Hypothalamus (tissue), 51 donors: ENCODE measurements around the gene PLCE1.
A peak's percentile ranks its signal among the peaks of the same experiment; 100 is the strongest.

Source experiments
- DNase-seq, 51 donors: peaks; one replicate each; lab custom pipeline; 2025; lab: John Stamatoyannopoulos, UW

PLCE1 gene

GRCh38 chr10:93992400-93993030 lies 1.2 kb upstream of the PLCE1 start:
- DNase-seq = no peak

DNA sequence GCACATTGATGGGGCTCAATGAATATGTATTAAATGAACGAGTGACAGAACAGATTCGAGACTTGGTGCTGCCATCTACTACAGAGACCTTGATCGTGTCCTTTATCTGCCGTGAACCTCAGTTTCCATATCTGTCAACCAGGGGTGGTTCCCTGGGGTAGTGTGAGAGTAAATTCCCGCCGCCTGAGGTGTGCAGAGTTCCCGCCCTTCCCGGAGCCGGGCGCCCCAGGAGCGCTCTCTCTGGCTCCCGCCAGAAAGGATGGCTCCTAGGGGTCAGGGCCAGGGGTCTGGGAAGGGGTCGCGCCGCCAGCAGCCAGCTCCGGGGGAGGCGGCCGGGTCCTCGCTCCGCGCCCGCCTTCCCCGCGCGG lies 333 bp upstream of the PLCE1 start:
- peak in 1 of 51 donors; percentile 28 for DNase-seq

DNA sequence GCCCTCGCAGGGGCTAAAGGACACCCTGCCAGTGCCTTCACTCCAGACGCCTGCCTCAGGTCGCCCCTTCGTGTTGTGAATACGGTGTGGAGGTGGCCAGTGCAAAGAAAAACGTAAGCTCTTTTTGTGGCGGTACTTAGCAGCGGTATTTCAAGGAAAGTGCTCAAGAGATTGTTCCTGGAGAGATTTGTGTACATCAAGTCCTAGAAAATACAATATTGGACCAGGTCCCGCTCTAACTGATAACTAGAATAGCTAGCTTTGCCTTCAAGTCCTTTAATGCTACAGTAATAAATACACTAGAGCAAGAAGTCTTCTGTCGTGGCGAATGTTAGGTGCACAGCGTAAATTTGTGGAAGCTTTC lies 689 bp downstream of the PLCE1 start:
- no peak for DNase-seq

DNA sequence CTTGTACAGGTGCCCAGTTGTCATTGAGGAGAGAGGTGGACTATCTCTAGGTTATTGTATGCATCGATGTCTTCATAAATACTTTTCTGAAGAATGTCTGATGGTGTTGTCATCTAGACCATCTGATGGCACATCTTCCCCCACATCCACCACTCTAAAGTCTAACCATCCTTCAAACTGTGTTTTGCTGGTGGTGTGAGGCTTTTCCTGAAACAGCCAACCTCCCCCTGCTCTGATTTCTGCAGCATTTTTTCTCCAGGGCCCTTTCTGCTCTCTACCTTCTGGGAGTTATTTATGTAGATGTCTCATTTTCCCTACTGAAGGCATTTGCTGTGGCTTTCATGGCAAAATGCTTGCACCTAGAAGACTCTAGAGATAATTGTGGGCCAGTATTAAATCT lies 1.5 kb downstream of the PLCE1 start:
- DNase-seq = no peak

- no peak for DNase-seq
Observed at GRCh38 chr10:93995598-93996271, 2.0 kb downstream of the PLCE1 start.

- DNase-seq = no peak
Observed at GRCh38 chr10:93996551-93996950, 2.8 kb downstream of the PLCE1 start.

GRCh38 chr10:93997546-93997945 lies 3.8 kb downstream of the PLCE1 start:
- DNase-seq = no peak

DNA sequence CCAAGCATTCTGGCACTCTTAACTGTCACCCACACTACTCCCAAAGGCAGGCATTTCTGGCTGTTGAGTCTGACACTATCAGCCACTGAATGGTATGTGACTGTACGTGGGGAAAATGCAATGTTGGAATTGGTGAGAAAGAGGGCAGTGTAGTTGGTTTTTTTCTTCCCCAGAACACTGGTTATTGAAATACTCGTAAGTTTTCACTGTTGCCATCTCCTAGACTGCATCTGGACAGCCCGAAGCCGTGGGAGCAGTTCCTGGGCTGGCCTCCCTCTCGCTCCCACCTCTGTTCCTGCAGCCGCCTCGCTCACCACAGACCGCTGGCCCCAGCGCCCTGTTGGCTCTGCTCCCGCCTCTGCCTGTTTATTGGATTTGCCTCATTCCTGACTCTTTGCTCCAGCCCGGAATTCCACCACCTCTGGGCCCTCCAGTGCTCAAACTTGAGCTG lies 5.7 kb downstream of the PLCE1 start:
- peak in 7 of 51 donors; percentile 4 to 36 (median 9) for DNase-seq

- peak in 1 of 51 donors; percentile 1 for DNase-seq
Observed at GRCh38 chr10:94000638-94001415, 7.1 kb downstream of the PLCE1 start.

DNA sequence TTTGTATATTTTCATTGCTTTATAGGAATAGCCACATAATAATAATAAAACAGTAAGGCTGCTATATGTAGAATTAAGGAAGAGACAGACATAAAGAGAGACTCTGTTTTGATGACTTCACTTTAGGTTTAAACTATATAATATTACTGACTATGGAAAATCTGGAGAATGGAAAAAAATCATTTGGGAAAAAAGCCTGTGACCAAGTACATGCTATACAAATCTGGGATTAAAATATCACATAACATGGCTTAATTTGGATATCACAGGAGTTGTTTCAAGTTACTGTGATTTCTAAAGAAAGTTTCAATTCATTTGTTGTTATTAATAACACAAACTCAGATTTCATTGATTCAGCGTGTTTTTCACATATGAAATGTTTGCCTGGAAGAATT lies 7.7 kb downstream of the PLCE1 start:
- DNase-seq = no peak

DNA sequence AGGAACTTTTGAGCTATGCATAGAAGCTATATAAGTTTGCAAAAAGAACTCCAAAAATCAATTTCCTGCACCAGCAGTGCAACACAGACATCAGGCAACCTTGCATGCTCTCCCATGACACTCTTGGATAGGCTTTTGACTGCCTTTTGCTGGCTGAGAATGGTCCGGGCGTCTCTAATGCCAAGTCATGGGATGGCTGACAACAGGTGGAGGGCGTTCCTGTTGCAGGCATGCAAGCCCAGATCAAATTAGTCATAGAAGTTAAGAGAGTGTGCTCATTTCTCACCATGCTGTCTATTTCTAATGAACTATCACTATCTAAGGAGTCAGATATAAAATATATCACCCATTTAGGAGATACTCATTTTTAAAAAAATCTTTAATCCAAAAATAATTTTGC lies 8.4 kb downstream of the PLCE1 start:
- peak in 1 of 51 donors; percentile 6 for DNase-seq

DNA sequence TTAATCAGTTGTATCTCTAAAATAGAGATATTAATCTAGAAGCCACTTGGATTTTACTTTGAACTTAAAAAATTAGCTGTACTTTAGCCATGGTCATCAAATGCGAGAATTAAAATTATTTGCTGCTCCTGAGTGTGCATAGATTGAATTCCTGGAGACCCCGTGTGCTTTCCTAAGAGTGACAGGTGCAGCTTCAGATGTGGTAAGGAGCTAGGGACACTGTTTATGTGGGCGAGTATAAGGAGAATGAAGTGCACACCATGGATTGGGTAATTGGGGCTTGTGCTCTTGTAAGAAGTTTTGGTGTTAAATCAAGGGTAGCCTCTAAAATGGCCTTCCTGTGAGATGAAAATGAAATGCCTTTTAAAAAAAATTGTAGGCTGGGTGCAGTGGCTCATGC lies 9.8 kb downstream of the PLCE1 start:
- DNase-seq = no peak

DNA sequence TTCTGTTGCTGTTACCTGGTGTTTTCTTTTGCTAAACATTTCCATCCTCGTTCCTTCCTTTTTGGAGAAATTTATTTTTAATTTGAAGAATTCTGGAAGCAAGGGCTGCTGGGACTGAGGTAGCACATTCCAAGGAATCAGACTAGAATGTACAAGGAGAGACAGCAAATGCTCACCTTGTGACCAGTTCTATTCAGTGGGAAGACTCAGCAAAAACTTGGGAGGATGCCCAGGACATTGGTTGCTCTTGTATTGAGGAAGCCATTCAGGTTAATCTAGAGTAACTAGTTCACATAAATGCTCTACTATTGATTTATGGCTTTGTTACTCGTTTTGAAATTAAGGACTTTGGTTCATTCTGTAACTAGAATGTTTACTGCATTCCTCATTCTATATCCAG lies 11.3 kb downstream of the PLCE1 start:
- no peak for DNase-seq

GRCh38 chr10:94006591-94007550 lies 13.1 kb downstream of the PLCE1 start:
- DNase-seq = no peak

GRCh38 chr10:94008526-94008925 lies 14.8 kb downstream of the PLCE1 start:
- DNase-seq = no peak

- DNase-seq = no peak
Observed at GRCh38 chr10:94010116-94010515, 16.4 kb downstream of the PLCE1 start.

DNA sequence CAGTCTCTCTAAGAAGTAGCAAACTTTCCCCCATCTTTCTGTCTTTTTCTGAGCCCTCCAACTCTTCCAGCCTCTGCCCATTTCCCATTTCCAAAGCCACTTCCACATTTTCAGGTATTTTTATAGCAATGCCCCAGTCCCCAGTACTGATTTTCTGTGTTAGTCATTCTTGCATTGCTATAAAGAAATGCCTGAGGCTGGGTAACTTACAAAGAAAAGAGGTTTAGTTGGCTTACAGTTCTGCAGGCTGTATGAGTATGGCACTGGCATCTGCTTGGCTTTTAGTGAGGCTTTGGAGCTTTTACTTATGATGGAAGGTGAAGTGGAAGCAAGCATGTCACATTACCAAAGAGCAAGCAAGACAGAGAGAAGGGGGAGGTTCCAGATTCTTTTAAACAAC lies 17.2 kb downstream of the PLCE1 start:
- DNase-seq = no peak

DNA sequence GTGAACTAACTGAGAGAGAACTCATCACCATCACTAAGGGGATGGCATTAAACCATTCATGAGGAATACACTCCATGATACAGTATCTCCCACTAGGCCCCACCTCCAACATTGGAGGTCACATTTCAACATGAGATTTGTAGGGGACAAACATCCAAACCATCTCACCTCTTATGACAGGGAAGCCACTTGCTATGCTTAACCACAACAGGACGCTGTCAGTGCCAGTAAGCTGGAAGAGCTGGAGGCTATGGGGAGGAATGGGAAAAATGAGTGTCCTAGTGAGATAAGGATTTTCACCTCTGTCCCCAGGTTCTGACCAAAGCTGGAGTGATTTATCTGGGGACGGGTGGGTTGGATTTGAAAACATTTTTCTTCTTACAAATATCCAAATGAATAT lies 17.6 kb downstream of the PLCE1 start:
- no peak for DNase-seq

- no peak for DNase-seq
Observed at GRCh38 chr10:94012834-94013233, 19.1 kb downstream of the PLCE1 start.

- DNase-seq = no peak
Observed at GRCh38 chr10:94013331-94013760, 19.6 kb downstream of the PLCE1 start.

DNA sequence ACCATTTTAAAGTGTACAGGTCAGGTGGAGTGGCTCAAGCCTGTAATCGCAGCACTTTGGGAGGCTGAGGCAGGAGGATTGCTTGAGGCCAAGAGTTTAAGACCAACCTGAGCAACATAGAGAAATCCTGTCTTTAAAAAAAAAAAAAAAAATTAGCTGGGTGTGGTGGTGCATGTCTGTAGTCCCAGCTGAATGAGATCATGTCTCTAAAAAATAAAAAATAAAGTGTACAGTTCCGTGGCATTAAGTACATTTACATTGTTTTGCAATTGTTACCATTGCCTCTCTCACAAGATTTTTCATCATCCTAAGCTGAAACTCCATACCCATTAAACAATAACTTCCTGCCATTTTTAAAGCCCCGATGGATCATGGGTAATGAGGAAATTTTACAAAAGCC lies 20.6 kb downstream of the PLCE1 start:
- DNase-seq = no peak
